Colonic mucosa (tissue), 4 donors: ENCODE measurements around the gene ALDH1A2. TPM values are rescaled to one million over a fixed set of nuclear protein-coding genes. Genes with fewer than 3 reads are reported as not detected.

Experiments used
- DNase-seq: peaks from one replicate; pipeline ENCODE4 v3.0.0-alpha.2; 2020
- H3K27ac ChIP-seq: fragments of 200-600 bp; one replicate; pipeline ENCODE4 v1.8.0; 2021
- H3K27me3 ChIP-seq: fragments of 200-600 bp; one replicate; pipeline ENCODE4 v1.8.0; 2021
- H3K36me3 ChIP-seq: fragments of 200-600 bp; one replicate; pipeline ENCODE4 v1.8.0; 2021
- H3K4me1 ChIP-seq: fragments of 200-600 bp; one replicate; pipeline ENCODE4 v1.8.0; 2021; ENCODE audit warnings: mild to moderate bottlenecking
- H3K4me3 ChIP-seq: fragments of 200-600 bp; one replicate; pipeline ENCODE4 v1.8.0; 2021
- H3K9ac ChIP-seq, 2 donors: one replicate each; pipeline ENCODE4 v1.7.0; 2013; ENCODE audit warnings: control low read depth in 2 of 2, low read depth in 2 of 2, low read length in 2 of 2
- H3K9me3 ChIP-seq: fragments of 200-600 bp; one replicate; pipeline ENCODE4 v1.8.0; 2021
- CTCF ChIP-seq: fragments of 200-600 bp; IDR thresholded peaks from one replicate; pipeline ENCODE4 v1.8.0; 2022; ENCODE audit warnings: antibody characterized with exemption, mild to moderate bottlenecking
- intact Hi-C: fragments of 100-400 bp; cut with DNase I; formaldehyde crosslinking; loops from one replicate; pipeline ENCODE4 v1.14.1; 2022
- total RNA-seq, 2 donors: library from RNA; stranded (reverse); fragmentation: NEBNext Ultra II Directional in 1 of 2; extraction: Animal tissue kit (Norgen Biotek cat#: 25700) in 1 of 2; gene quantifications; one replicate each; pipeline ENCODE4 v1.2.1, GENCODE V29; 2021
- donor health status: healthy.
- donor health status: DM: no; HTN: no; CAD: no.
- donor health status: DM: no; HTN: no; CAD: no.

The ALDH1A2 gene
- total RNA-seq, 2 donors from 2014 or later, result 1.9 to 2.5 TPM

- H3K4me3 ChIP-seq, result no peak overlapping the region
- intact Hi-C loops, result no loop called here
- DNase-seq, result no peak
- H3K9ac ChIP-seq, result no peak overlapping the region
- no peaks in the 10 kb centered on the region for H3K9me3 ChIP-seq
- H3K27me3 ChIP-seq, result no peaks in the 10 kb centered on the region
- no peak overlapping the region for H3K27ac ChIP-seq
- no peak for TF ChIP-seq CTCF
- peaks cover 21% of the 10 kb centered on the region for H3K4me1 ChIP-seq
- no peaks in the 10 kb centered on the region for H3K36me3 ChIP-seq
These were observed 23.5 kb downstream of the ALDH1A2 start for GRCh38 chr15:58042006-58042405.

- H3K27ac ChIP-seq, result peak overlapping the region; percentile 55
- H3K27me3 ChIP-seq, result no peaks in the 10 kb centered on the region
- no peak for DNase-seq
These were observed 25.4 kb downstream of the ALDH1A2 start for GRCh38 chr15:58040150-58040549.

GRCh38 chr15:58039079-58040035, 26.2 kb downstream of the ALDH1A2 start:
- Histone ChIP-seq H3K9me3 (no peaks in the 10 kb centered on the region), H3K27me3 (no peaks in the 10 kb centered on the region), H3K4me3 (no peak overlapping the region), H3K4me1 (peaks cover 21% of the 10 kb centered on the region), H3K9ac (no peak overlapping the region), H3K36me3 (no peaks in the 10 kb centered on the region), H3K27ac (peak overlapping the region; percentile 55)
- TF ChIP-seq CTCF, result no peak
- no peak for DNase-seq
- intact Hi-C loops, result no loop called here

More at GRCh38 chr15:58040150-58040549, 25.4 kb downstream of the ALDH1A2 start:
- no peak for TF ChIP-seq CTCF
- Histone ChIP-seq H3K4me3 (no peak overlapping the region), H3K36me3 (no peaks in the 10 kb centered on the region), H3K9me3 (no peaks in the 10 kb centered on the region), H3K4me1 (peaks cover 21% of the 10 kb centered on the region), H3K9ac (no peak overlapping the region)
- intact Hi-C loops, result no loop called here

- H3K27ac ChIP-seq, result peak overlapping the region; percentile 55
- intact Hi-C loops, result no loop called here
These were observed 27.0 kb downstream of the ALDH1A2 start for GRCh38 chr15:58038426-58039078.

More at GRCh38 chr15:58038426-58039078, 27.0 kb downstream of the ALDH1A2 start:
- Histone ChIP-seq H3K4me1 (peaks cover 21% of the 10 kb centered on the region), H3K36me3 (no peaks in the 10 kb centered on the region), H3K9me3 (no peaks in the 10 kb centered on the region), H3K4me3 (no peak overlapping the region), H3K27me3 (no peaks in the 10 kb centered on the region), H3K9ac (no peak overlapping the region)
- DNase-seq, result peak; percentile 58
- TF ChIP-seq CTCF, result no peak
